ENCODE measurements around the gene SCARB1.

GRCh38 chr12:124761056-124761455 lies 102.6 kb downstream of the SCARB1 start:
- TF ChIP-seq, protein P1, sequence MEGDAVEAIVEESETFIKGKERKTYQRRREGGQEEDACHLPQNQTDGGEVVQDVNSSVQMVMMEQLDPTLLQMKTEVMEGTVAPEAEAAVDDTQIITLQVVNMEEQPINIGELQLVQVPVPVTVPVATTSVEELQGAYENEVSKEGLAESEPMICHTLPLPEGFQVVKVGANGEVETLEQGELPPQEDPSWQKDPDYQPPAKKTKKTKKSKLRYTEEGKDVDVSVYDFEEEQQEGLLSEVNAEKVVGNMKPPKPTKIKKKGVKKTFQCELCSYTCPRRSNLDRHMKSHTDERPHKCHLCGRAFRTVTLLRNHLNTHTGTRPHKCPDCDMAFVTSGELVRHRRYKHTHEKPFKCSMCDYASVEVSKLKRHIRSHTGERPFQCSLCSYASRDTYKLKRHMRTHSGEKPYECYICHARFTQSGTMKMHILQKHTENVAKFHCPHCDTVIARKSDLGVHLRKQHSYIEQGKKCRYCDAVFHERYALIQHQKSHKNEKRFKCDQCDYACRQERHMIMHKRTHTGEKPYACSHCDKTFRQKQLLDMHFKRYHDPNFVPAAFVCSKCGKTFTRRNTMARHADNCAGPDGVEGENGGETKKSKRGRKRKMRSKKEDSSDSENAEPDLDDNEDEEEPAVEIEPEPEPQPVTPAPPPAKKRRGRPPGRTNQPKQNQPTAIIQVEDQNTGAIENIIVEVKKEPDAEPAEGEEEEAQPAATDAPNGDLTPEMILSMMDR (IDR thresholded peaks at IDR 0.05): no peak
- TF ChIP-seq, protein P2, sequence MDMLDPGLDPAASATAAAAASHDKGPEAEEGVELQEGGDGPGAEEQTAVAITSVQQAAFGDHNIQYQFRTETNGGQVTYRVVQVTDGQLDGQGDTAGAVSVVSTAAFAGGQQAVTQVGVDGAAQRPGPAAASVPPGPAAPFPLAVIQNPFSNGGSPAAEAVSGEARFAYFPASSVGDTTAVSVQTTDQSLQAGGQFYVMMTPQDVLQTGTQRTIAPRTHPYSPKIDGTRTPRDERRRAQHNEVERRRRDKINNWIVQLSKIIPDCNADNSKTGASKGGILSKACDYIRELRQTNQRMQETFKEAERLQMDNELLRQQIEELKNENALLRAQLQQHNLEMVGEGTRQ (CRISPR knock-in tag; IDR thresholded peaks at IDR 0.05): no peak
- TF ChIP-seq ELF4 (CRISPR knock-in tag; IDR thresholded peaks at IDR 0.05; ENCODE audit: low read depth): no peak

Measured in WTC11 (cell line).